ENCODE measurements around the gene BRD1.

Gene BRD1

GRCh38 chr22:49728570-49729271 is 99.0 kb downstream of the BRD1 start:
- DNase-seq (ENCODE audit: low read depth in 2 of 2): no peak

GRCh38 chr22:49727881-49728569 is 99.6 kb downstream of the BRD1 start:
- DNase-seq (ENCODE audit: low read depth in 2 of 2): no peak

GRCh38 chr22:49727191-49727880 is 100.3 kb downstream of the BRD1 start:
- no peak for DNase-seq (ENCODE audit: low read depth in 2 of 2)

- no peak for DNase-seq (ENCODE audit: low read depth in 2 of 2)
These were observed 101.0 kb downstream of the BRD1 start for GRCh38 chr22:49726701-49727101.

GRCh38 chr22:49726022-49726681 is 101.5 kb downstream of the BRD1 start:
- DNase-seq (ENCODE audit: low read depth in 2 of 2): no peak

- no peak for DNase-seq (ENCODE audit: low read depth in 2 of 2)
These were observed 102.2 kb downstream of the BRD1 start for GRCh38 chr22:49725516-49725915.

GRCh38 chr22:49724893-49725489 is 102.7 kb downstream of the BRD1 start:
- peak; percentile 58 to 70 for DNase-seq (ENCODE audit: low read depth in 2 of 2)

- no peak for DNase-seq (ENCODE audit: low read depth in 2 of 2)
These were observed 103.4 kb downstream of the BRD1 start for GRCh38 chr22:49724030-49724892.

GRCh38 chr22:49723478-49724029 is 104.1 kb downstream of the BRD1 start:
- no peak for DNase-seq (ENCODE audit: low read depth in 2 of 2)
